HepG2 (cell line): ENCODE measurements around the gene SPECC1L. TPM values are rescaled to one million over a fixed set of nuclear protein-coding genes. Genes with fewer than 3 reads are reported as not detected.

Experiments
- CC2D1A ChIP-seq: sonication (generic); formaldehyde crosslinking; IDR thresholded peaks from 2 replicates; pipeline ENCODE4 v1.8.1; 2023; ENCODE audit warnings: mild to moderate bottlenecking, missing genetic modification reagents
- FOXA1 ChIP-seq, 2 experiments: fragments of 450-650 bp in 1 of 2; sonication (generic) in 1 of 2; formaldehyde crosslinking in 1 of 2; IDR thresholded peaks; 2 replicates each; pipeline versions ENCODE4 v1.4.0 to v1.6.1; 2016 to 2020; ENCODE audit warnings: missing genetic modification reagents in 1 of 2
- GABPB1 ChIP-seq: IDR thresholded peaks from 2 replicates; pipeline ENCODE4 v1.6.1; 2016; ENCODE audit warnings: mild to moderate bottlenecking, missing genetic modification reagents, moderate library complexity, missing compliant biosample characterization
- POLR2G ChIP-seq: fragments of 200-400 bp; formaldehyde crosslinking; IDR thresholded peaks from 2 replicates; pipeline ENCODE4 v1.6.1; 2018; ENCODE audit warnings: mild to moderate bottlenecking, low read depth, low read length, moderate library complexity
- TBL1XR1 ChIP-seq: fragments of 150-350 bp; IDR thresholded peaks from 2 replicates; pipeline ENCODE4 v1.6.1; 2014; ENCODE audit warnings: borderline replicate concordance, low read length; ENCODE audit not compliant: partially characterized antibody
- TBX2 ChIP-seq: sonication (generic); formaldehyde crosslinking; IDR thresholded peaks from 2 replicates; pipeline ENCODE4 v1.5.0; 2020; ENCODE audit warnings: missing genetic modification reagents, mild to moderate bottlenecking, borderline replicate concordance
- TOPORS ChIP-seq: sonication (generic); formaldehyde crosslinking; IDR thresholded peaks from 2 replicates; pipeline ENCODE4 v1.8.0; 2023; ENCODE audit warnings: mild to moderate bottlenecking, missing genetic modification reagents
- ZC3H13 ChIP-seq: sonication (generic); formaldehyde crosslinking; IDR thresholded peaks from 2 replicates; pipeline ENCODE4 v1.8.1; 2023; ENCODE audit warnings: mild to moderate bottlenecking, missing genetic modification reagents, moderate library complexity
- ZFP1 ChIP-seq: IDR thresholded peaks from 2 replicates; pipeline ENCODE4 v1.6.1; 2016
- ZNF124 ChIP-seq: sonication (generic); formaldehyde crosslinking; IDR thresholded peaks from 2 replicates; pipeline ENCODE4 v1.4.0; 2020; ENCODE audit warnings: missing genetic modification reagents
- ZNF264 ChIP-seq: sonication (generic); formaldehyde crosslinking; IDR thresholded peaks from 2 replicates; pipeline ENCODE4 v1.4.0; 2020; ENCODE audit warnings: missing genetic modification reagents
- ZNF430 ChIP-seq: sonication (generic); formaldehyde crosslinking; IDR thresholded peaks from 2 replicates; pipeline ENCODE4 v1.9.0; 2021; ENCODE audit warnings: mild to moderate bottlenecking, missing genetic modification reagents
- ZNF484 ChIP-seq: sonication (generic); formaldehyde crosslinking; IDR thresholded peaks from 2 replicates; pipeline ENCODE4 v1.5.1; 2020; ENCODE audit warnings: mild to moderate bottlenecking, low read depth, missing genetic modification reagents, borderline replicate concordance
- polyA plus RNA-seq, 8 experiments: library from polyadenylated mRNA; depleted of rRNA in 3 of 8; stranded (reverse) in 7 of 8; unstranded in 1 of 8; fragments of >200 nt; fragmentation: Illumina TruSeq in 4 of 8; extraction: Trizol in 4 of 8; gene quantifications; 2 replicates each; pipeline versions ENCODE4 v1.2.1 to v1.2.3, GENCODE V29; 2011 to 2016; ENCODE audit warnings: low read depth in 4 of 8, missing spikeins in 1 of 8, mixed read lengths in 1 of 8; ENCODE audit not compliant: insufficient read depth in 1 of 8
- total RNA-seq, 5 experiments: library from RNA; depleted of rRNA; stranded (reverse); fragments of >200 nt; fragmentation: Illumina TruSeq; extraction: Trizol; gene quantifications; 2 replicates each; pipeline ENCODE4 v1.2.3, GENCODE V29; 2016; ENCODE audit warnings: low read depth in 1 of 5
- TF ChIP-seq, protein P1 (sequence below): sonication (generic); formaldehyde crosslinking; IDR thresholded peaks from 2 replicates; pipeline ENCODE4 v1.4.0; 2020; ENCODE audit warnings: missing genetic modification reagents; ENCODE audit errors: not compliant biosample characterization
- TF ChIP-seq, protein P2 (sequence below): sonication (generic); formaldehyde crosslinking; IDR thresholded peaks from 2 replicates; pipeline ENCODE4 v1.5.1; 2020; ENCODE audit warnings: mild to moderate bottlenecking, missing genetic modification reagents
- TF ChIP-seq, protein P3 (sequence below): sonication (generic); formaldehyde crosslinking; IDR thresholded peaks from 2 replicates; pipeline ENCODE4 v1.4.0; 2020; ENCODE audit warnings: mild to moderate bottlenecking, missing genetic modification reagents
- TF ChIP-seq, protein P4 (sequence below): IDR thresholded peaks from 2 replicates; pipeline ENCODE4 v1.6.1; 2018; ENCODE audit warnings: missing genetic modification reagents
- TF ChIP-seq, protein P5 (sequence below): sonication (generic); formaldehyde crosslinking; IDR thresholded peaks from 2 replicates; pipeline ENCODE4 v1.9.0; 2021; ENCODE audit warnings: missing genetic modification reagents, borderline replicate concordance

SPECC1L gene
- total and polyA plus RNA-seq, 2 of the 13 experiments (the other 11 are each of a cell fraction or from before 2014, with no cell fraction given): 14.1 to 30.3 TPM

DNA sequence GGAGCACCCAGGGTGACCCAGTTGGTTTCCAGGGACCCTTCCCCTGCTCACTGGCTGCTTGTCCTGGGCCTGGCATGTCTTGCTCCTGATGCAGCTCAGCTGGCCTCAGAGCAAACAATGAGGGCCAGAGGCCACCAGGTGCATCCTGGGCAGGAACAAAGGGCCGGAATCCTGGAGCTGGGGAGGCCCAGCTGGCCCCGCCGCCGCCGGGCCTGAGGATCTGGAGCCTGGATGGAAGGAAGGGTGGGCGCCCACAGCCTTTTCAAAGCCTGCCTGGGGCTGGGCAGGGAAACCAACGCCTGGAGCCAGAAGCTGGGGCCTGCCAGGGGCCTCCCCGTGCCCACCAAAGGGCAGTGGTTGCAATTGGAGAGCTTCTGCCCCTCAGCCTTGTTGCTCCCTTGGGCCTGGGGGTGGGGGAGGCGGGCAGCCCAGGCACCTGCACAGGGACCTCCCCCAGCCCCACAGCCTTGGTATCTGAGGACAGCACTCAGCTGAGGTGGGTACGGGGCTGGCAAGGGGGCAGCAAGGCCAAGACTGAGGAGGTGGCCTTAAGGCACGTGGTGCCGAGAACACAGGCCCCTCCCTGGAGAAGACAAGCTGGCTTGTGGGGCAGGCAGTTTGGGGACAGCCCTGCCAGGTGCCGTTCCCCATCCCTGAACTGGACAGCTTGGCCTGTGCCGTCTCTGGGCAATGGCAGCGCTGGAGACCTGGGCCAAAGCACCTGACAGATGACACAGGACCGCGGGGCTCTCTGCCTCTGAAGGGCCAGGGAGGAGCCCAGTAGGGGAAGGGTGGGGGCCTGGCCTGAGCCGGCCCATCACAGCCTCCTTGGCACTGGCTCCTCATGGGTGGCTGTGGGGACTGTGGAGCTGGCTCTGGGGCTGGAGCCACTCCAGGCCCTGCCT, 149.7 kb downstream of the SPECC1L start (continued):
- TF ChIP-seq TBX2 (CRISPR knock-in tag): no peak
- TF ChIP-seq ZNF264 (CRISPR knock-in tag): no peak
- TF ChIP-seq, protein P1, sequence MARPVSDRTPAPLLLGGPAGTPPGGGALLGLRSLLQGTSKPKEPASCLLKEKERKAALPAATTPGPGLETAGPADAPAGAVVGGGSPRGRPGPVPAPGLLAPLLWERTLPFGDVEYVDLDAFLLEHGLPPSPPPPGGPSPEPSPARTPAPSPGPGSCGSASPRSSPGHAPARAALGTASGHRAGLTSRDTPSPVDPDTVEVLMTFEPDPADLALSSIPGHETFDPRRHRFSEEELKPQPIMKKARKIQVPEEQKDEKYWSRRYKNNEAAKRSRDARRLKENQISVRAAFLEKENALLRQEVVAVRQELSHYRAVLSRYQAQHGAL (CRISPR knock-in tag): no peak
- TF ChIP-seq, protein P2, sequence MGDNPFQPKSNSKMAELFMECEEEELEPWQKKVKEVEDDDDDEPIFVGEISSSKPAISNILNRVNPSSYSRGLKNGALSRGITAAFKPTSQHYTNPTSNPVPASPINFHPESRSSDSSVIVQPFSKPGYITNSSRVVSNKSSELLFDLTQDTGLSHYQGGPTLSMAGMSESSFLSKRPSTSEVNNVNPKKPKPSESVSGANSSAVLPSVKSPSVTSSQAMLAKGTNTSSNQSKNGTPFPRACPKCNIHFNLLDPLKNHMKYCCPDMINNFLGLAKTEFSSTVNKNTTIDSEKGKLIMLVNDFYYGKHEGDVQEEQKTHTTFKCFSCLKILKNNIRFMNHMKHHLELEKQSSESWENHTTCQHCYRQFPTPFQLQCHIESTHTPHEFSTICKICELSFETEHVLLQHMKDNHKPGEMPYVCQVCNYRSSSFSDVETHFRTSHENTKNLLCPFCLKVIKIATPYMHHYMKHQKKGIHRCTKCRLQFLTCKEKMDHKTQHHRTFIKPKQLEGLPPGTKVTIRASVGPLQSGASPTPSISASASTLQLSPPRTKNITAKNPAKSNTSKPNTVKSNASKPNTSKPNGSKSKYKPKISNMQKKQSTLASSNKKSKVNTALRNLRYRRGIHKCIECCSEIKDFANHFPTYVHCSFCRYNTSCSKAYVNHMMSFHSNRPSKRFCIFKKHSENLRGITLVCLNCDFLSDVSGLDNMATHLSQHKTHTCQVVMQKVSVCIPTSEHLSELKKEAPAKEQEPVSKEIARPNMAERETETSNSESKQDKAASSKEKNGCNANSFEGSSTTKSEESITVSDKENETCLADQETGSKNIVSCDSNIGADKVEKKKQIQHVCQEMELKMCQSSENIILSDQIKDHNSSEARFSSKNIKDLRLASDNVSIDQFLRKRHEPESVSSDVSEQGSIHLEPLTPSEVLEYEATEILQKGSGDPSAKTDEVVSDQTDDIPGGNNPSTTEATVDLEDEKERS (CRISPR knock-in tag): no peak
- TF ChIP-seq ZNF124: no peak
- TF ChIP-seq, protein P3, sequence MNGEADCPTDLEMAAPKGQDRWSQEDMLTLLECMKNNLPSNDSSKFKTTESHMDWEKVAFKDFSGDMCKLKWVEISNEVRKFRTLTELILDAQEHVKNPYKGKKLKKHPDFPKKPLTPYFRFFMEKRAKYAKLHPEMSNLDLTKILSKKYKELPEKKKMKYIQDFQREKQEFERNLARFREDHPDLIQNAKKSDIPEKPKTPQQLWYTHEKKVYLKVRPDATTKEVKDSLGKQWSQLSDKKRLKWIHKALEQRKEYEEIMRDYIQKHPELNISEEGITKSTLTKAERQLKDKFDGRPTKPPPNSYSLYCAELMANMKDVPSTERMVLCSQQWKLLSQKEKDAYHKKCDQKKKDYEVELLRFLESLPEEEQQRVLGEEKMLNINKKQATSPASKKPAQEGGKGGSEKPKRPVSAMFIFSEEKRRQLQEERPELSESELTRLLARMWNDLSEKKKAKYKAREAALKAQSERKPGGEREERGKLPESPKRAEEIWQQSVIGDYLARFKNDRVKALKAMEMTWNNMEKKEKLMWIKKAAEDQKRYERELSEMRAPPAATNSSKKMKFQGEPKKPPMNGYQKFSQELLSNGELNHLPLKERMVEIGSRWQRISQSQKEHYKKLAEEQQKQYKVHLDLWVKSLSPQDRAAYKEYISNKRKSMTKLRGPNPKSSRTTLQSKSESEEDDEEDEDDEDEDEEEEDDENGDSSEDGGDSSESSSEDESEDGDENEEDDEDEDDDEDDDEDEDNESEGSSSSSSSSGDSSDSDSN (CRISPR knock-in tag): peak; percentile 72
- no peak for TF ChIP-seq ZFP1 (CRISPR knock-in tag)
- no peak for TF ChIP-seq POLR2G
- no peak for TF ChIP-seq FOXA1 (IDR thresholded peaks at IDR 0.05)
- peak; percentile 71 for TF ChIP-seq FOXA1 (CRISPR knock-in tag; IDR thresholded peaks at IDR 0.05)
- TF ChIP-seq GABPB1 (CRISPR knock-in tag): 0 out of 2 replicates have a peak, but pooled peaks have one; percentile 19
- TF ChIP-seq CC2D1A (CRISPR knock-in tag): no peak
- TF ChIP-seq ZC3H13 (CRISPR knock-in tag): no peak
- no peak for TF ChIP-seq TBL1XR1
- TF ChIP-seq, protein P4, sequence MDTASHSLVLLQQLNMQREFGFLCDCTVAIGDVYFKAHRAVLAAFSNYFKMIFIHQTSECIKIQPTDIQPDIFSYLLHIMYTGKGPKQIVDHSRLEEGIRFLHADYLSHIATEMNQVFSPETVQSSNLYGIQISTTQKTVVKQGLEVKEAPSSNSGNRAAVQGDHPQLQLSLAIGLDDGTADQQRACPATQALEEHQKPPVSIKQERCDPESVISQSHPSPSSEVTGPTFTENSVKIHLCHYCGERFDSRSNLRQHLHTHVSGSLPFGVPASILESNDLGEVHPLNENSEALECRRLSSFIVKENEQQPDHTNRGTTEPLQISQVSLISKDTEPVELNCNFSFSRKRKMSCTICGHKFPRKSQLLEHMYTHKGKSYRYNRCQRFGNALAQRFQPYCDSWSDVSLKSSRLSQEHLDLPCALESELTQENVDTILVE (CRISPR knock-in tag): no peak
- TF ChIP-seq, protein P5, sequence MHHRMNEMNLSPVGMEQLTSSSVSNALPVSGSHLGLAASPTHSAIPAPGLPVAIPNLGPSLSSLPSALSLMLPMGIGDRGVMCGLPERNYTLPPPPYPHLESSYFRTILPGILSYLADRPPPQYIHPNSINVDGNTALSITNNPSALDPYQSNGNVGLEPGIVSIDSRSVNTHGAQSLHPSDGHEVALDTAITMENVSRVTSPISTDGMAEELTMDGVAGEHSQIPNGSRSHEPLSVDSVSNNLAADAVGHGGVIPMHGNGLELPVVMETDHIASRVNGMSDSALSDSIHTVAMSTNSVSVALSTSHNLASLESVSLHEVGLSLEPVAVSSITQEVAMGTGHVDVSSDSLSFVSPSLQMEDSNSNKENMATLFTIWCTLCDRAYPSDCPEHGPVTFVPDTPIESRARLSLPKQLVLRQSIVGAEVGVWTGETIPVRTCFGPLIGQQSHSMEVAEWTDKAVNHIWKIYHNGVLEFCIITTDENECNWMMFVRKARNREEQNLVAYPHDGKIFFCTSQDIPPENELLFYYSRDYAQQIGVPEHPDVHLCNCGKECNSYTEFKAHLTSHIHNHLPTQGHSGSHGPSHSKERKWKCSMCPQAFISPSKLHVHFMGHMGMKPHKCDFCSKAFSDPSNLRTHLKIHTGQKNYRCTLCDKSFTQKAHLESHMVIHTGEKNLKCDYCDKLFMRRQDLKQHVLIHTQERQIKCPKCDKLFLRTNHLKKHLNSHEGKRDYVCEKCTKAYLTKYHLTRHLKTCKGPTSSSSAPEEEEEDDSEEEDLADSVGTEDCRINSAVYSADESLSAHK (CRISPR knock-in tag): no peak
- TF ChIP-seq ZNF484 (CRISPR knock-in tag): no peak
- TF ChIP-seq ZNF430 (CRISPR knock-in tag): no peak
- TF ChIP-seq TOPORS (CRISPR knock-in tag): no peak
